GM19452 (cell line): ENCODE data around the gene LRIT2.
A peak's percentile ranks its signal among the peaks of the same experiment; 100 is the strongest.

ENCODE experiments used
- ATAC-seq: cut with Tn5 transposase; IDR thresholded peaks from one replicate; pipeline ENCODE4 v1.9.1; 2021; ENCODE audit not compliant: unreplicated experiment

Gene LRIT2

DNA sequence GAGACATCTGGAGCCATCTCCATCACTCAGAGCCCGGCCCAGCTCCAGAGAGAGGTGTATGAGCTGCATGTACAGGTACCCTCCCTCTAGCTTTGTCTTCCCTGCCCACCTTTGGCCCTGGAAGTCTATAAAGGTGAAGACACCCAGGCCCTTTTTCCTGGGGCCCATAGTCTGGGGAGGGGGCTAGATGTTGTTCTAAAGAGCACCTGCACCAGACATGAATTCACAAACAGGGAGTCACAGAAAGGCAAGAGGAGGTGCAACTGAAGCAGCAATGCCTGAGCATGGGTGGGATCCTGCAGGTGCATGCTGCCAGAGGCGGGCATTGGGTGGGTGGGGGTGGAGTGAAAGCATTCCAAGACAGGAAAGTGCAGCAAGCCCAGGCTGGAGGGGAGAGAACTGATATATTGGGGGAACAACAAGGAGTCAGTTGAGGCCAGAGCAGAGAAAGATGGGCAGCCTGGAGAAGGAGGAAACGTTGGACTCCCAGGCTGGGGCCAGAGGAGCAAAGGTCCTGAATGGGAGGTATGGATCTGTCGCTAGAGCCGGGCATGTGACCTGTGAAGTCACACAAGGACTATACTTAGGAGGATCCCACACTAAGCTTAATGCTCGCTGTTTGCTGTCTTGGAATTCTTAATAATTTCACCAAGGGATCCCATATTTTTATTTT lies 19.4 kb downstream of the LRIT2 start:
- no peak for ATAC-seq

DNA sequence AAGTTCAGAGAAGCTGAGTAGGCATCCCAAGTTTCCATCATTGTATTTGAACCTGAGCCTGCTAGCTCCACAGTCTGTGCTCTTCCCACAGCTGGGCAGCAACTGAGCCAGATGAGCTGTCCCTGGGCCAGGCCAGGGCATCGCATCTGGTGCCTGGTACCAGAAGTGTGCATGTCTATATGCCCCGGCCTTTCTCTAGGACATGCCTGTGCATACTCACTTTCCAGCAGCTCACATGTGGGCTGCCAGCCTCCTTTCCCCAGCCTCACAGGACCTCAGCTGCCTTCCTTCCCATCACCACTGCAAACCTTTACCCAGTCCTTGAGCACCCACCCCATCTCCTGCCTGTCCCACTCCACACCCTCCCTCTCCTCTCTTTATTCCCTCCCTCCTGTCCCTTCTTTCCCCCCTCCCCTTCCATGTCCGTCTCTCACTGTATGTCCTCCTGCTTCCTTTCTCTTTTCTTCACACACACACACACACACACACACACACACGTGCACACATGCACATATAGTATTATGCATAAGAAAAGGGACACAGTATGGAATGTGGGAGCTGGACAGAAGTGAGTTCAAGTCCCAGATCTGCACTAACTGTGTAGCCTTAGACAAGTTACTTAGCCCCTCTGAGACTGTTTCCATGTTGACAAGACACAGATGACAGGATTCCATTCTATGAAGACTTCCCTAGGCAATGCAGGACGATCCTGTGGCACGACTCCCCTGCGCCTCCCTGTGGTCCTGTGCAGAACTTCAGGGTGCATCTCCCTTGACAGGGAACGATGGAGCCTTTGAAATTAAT lies 20.1 kb downstream of the LRIT2 start:
- peak; percentile 86 for ATAC-seq

GRCh38 chr10:84204610-84205009 lies 20.7 kb downstream of the LRIT2 start:
- no peak for ATAC-seq

DNA sequence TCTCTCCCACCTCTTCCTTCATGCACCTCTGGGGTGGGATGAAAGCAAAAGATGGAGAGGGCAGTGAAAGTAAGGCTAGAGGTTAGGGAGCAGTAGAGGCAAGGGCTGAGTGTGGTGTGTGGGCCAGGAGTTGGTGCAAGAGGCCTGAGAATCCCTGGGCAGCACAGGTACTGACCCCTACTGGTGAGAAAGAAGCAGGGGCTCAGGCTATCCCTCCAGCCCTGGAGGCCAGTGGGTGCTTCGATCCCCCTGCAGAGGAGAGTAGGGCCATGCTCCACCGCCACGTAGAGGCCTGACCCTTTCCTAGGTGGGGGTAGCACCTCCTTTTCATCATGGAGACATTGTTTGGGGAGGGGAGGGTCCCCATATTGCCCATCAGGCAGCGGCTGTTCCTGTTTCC lies 21.2 kb downstream of the LRIT2 start:
- peak; percentile 59 for ATAC-seq

DNA sequence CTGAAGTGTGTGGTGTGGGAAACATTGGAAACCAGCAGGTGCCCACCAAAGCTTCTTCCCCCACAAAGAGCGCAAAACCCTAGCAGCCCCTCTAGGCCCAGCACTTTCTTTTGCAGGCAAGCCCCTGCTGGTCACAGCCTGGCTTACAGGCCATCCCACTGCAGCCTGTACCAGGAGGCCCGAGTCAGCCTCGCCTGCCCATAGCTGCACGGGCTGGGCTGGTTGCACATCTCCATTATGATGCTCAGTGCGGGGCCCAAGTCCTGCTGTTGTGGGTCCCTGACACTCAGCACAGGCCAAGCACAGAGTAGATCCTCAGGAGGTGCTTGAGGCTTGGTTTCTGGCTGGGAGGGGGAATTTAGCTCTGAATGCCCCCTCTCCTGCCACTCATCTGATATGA lies 23.0 kb downstream of the LRIT2 start:
- ATAC-seq, result no peak

- ATAC-seq, result no peak
Measured at GRCh38 chr10:84201682-84202081, 23.7 kb downstream of the LRIT2 start.

DNA sequence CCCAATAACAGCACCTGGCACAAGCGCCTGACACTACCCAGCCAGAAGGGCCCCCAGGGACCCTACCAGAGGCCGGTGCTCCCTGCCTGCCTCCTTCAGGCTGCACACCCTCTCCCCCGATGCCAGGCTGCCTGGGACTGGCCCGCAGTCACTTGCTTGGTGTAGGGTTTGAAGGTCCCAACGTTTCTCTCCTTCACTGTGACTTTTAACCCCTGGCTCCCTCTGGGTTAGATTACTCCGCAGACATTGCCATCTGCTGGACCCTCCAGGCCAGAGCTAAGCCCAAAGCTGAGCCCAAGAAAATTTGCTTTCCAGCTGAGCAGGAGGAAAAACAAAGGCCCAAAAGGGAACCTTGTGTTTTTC lies 24.1 kb downstream of the LRIT2 start:
- ATAC-seq, result no peak

DNA sequence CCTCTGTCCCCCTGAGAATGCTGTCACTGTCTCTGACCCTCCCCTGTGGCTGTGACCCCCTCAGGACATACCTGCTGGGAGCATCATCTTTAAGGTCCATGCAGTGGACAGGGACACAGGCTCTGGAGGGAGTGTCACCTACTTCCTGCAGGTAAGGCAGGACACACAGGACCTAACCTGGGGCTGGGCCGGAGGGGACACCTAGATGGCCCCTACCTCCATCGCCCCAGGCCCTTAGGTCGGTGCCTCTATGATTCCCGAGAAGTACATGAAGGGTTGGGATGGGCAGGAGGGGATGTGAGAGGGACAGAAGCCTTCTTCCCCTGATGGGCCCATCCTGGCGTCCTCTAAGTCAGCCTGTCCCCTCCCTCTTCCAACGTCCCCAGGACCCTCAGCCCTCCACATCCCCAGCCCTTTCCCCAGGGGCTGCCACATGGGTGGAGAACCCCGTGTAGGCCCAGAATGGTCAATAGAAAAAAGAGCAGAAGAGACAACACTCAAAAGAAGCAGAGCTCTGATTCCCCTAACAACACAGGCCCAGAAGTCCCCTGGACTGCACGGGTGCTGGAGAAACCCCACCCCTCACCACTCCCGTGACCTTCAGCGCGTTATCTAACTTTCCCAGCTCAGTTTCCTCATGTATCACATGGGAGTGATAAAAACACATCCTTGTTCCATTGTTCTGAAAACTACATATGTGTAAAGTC lies 24.7 kb downstream of the LRIT2 start:
- no peak for ATAC-seq

GRCh38 chr10:84198206-84198915 lies 27.0 kb downstream of the LRIT2 start:
- no peak for ATAC-seq

- ATAC-seq, result no peak
Measured at GRCh38 chr10:84197643-84198042, 27.7 kb downstream of the LRIT2 start.

DNA sequence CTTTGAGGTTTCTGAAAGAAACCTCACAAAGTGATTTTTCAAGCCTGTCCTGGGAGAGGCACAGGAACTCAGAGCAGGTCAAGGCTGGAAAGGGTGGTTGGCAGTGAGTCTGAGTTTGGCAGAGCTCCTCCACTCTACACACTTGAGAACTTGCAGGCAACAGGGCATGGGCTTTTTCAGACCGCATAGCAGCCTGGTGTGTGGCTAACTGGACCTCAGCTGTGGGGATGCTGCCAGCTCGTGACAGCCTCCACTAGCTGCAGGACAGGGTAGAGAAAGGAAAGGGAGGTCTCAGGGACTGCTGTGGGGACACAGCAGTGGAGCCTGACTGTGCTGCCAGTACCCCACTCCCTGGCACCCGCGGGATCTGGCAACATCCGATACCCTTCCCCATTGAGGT lies 28.4 kb downstream of the LRIT2 start:
- no peak for ATAC-seq

GRCh38 chr10:84196083-84196482 lies 29.3 kb downstream of the LRIT2 start:
- ATAC-seq, result no peak

DNA sequence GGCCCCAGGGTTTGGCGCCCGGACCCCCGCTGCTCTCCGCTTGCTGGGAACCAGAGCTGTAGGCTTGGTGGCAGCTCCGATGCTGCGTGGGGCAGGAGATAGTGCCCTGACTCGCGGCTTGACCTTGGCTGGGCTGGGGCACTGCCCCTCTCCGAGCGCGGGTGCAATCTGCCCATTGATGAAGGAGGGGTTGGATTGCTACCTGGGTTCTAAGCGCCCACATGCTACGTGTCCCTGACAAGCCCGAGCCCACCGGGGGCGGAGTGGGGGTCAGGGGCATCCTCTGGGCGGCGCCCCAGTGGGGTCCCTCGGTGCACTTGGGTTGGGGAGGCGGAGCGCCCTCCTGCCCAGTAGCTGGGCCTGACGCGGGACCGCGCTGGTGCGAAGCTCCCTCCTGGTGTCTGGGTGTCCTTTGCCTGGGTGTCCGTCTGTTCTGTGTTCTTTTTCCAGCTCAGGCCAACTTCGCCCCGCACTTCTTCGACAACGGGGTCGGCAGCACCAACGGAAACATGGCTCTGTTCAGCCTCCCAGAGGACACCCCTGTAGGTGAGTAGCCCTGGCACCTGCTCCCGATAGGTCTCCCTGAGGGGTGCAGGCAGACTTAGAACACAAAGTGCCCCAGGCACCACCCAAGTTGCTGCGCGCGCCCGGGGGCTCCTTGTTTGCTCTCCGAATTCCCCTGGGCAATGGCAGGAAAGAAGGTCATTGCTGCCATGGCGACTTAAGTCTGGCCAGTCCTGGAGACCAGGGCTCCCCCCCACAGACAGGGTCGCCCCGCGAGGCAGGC lies 30.1 kb downstream of the LRIT2 start:
- ATAC-seq, result no peak

DNA sequence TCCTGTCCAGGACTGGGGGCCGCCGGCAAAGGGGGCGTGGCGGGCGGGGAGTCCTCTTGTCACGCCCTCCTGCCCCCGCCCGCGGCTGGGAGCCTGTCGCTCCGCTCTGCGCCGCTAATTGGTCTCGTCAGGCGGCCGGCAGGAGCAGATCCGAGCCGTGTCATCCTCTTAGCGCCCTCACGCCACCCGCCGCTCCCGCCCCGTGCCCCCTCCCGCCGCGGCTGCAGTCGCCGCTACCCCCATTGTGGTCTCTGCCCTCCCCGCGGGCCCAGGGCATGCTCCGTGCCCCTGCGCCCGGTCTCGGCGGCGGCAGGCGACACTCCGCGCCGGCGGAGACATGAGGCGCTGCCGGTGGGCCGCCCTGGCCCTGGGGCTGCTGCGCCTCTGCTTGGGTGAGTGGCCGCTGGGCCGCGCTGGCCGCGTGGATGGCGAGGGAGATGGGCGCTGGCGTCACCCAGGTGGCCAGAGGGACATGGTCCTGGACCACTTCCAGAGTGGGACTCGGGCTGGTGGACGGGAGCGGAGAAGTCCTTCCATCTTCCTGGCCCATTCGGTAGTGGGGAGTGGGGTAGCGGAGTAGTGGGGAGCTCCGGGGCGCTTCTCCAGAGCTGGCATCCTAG lies 30.8 kb downstream of the LRIT2 start, which contains the start of gene CDHR1:
CDHR1 (plus strand) TSS at position 114 of the 620 bp plus-strand sequence; CDS start at position 338, 224 bp downstream.
- ATAC-seq, result peak; percentile 78

GRCh38 chr10:84193846-84194423 lies 31.4 kb downstream of the LRIT2 start:
- no peak for ATAC-seq

- ATAC-seq, result no peak
Measured at GRCh38 chr10:84193327-84193726, 32.0 kb downstream of the LRIT2 start.

DNA sequence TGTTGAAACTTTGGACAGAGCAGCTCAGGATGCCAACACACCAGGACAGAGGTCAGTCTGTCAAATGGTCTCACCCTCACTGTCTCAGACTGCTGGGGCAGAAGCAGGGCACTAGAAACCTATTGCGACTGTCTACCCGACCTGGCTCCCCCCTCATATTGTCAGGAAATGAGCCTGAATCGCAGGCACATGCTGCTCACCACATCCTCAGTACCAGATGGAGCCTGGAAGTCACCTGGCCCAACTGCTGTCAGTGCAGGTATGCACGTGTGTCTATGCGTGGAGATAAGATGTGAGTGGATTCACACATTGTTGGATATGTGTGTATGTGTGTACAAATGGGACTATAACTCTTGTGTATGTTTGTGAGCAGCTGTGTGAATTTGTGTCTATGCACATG lies 34.2 kb downstream of the LRIT2 start:
- no peak for ATAC-seq

DNA sequence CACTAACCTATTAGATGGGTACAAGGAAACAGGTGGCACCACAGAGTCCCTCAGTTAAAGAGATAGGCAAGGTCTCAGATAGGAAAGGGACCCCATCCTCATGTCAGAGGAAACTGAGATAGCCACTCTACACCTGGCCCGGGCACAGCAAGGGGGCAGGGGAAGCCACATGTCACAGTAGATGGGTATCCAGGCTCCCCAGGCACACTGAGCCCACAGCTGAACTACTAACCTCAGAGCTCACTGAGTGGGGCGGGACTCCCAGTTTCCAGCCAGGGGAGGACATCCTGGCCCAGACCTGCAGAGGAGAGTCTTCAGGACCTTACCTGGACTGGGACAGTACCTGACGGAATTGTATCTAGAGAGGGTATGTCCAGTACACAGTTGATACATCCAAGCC lies 34.7 kb downstream of the LRIT2 start:
- no peak for ATAC-seq

DNA sequence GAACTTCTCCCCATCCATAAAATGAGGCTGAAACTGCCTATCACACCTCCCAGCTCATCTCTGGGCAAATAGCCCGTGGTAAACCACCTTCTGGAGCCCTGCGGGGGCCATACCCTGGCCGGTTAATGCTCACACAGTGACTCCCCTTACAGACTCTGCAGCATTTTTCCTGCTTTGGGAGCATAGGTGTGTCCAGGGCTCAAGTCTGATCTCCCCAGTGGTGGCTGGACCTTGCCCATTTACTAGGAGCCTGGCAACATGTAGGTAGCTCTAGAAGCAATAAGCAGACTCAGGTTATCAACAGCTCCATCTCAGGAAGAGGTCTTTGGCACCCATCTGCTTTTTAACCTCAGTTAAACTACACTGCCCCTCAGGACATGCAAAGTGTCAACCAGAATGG lies 36.5 kb downstream of the LRIT2 start:
- ATAC-seq, result no peak
